ENCODE measurements around the gene CACNA1B.

CACNA1B gene

GRCh38 chr9:138115506-138115905 is 237.9 kb downstream of the CACNA1B start:
- Histone ChIP-seq H3K27me3 (ENCODE audit: control insufficient read depth, insufficient read depth, low read length) (no peaks in the 10 kb centered on the region), H3K4me3 (ENCODE audit: low read length) (no peak overlapping the region), H3K9me3 (ENCODE audit: control insufficient read depth, insufficient read depth, low read length) (no peaks in the 10 kb centered on the region; the same call in 1 of the 2 replicates), H3K27ac (ENCODE audit: low read length) (no peak overlapping the region), H3K36me3 (ENCODE audit: control insufficient read depth, insufficient read depth, low read length) (no peaks in the 10 kb centered on the region), H3K4me1 (ENCODE audit: control insufficient read depth, insufficient read depth, low read length) (no peaks in the 10 kb centered on the region)
- no peak for DNase-seq (ENCODE audit: low read depth, low spot score)
- no CpG with 5 or more reads among the region's 7 CpGs for WGBS (ENCODE audit: insufficient coverage, insufficient read length)

DNA sequence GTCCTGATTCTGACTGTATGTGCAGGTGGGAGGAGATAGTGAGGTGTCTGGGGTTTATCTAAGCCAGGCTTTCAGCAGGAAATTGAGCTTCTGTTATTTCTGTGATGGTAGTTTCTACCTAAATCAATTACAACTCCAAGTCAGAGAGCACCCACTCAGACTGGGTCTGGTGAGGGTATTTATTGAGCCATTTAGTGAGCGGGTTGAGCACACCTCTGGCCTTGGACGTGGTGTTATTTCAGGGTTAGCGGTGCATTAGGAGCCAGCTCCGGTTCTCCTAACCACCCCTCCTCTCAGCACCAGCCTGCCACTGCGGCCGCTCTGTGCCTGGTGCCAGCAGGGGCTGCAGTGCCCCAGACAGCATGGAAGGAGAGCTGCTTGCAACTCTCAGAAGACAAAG is 238.9 kb downstream of the CACNA1B start:
- no peaks in the 10 kb centered on the region for H3K4me1 ChIP-seq (ENCODE audit: control insufficient read depth, insufficient read depth, low read length)
- H3K36me3 ChIP-seq (ENCODE audit: control insufficient read depth, insufficient read depth, low read length): no peaks in the 10 kb centered on the region; the same call in 1 of the 2 replicates
- DNase-seq (ENCODE audit: low read depth, low spot score): no peak
- H3K9me3 ChIP-seq (ENCODE audit: control insufficient read depth, insufficient read depth, low read length): no peaks in the 10 kb centered on the region; the same call in 1 of the 2 replicates
- no peak overlapping the region for H3K27ac ChIP-seq (ENCODE audit: low read length)
- H3K27me3 ChIP-seq (ENCODE audit: control insufficient read depth, insufficient read depth, low read length): no peaks in the 10 kb centered on the region
- no peak overlapping the region for H3K4me3 ChIP-seq (ENCODE audit: low read length)
- WGBS (ENCODE audit: insufficient coverage, insufficient read length): no CpG with 5 or more reads among the region's 6 CpGs

DNA sequence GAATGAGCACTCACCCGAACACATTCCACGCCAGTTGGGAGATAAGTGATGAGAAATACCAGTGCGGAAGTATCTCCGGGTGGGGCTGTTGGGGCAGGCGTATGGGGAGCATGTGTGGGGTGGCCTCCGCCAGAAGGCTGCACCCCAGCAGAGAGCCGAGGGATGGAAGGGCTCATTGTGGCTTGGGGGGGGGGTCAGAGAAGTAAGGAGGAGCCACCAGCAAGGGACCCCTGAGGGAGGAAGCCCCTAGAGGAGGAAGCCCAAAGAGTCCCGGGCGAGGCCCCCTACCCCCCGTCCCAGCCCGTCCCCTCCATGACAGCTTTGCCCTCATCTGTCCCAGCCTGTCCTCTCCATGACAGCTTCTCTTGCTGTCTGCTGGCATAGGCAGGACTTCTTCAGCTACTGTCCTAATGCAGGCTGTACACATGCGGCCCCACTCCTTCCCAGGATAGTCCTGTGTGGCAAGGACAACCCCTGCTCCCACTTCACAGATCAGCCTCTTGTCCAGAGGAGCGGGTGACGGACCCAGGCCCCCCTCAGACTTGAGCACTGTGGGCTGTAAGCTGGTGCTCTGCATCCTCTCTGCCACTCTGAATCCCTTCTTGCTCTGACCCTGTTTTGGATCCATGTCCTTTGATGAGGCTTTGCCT is 239.6 kb downstream of the CACNA1B start:
- no CpG with 5 or more reads among the region's 14 CpGs for WGBS (ENCODE audit: insufficient coverage, insufficient read length)
- Histone ChIP-seq H3K27ac (ENCODE audit: low read length) (no peak overlapping the region), H3K9me3 (ENCODE audit: control insufficient read depth, insufficient read depth, low read length) (peaks cover 2% of the 10 kb centered on the region), H3K4me1 (ENCODE audit: control insufficient read depth, insufficient read depth, low read length) (no peaks in the 10 kb centered on the region), H3K36me3 (ENCODE audit: control insufficient read depth, insufficient read depth, low read length) (peaks cover 4% of the 10 kb centered on the region; the same call in 1 of the 2 replicates), H3K4me3 (ENCODE audit: low read length) (no peak overlapping the region), H3K27me3 (ENCODE audit: control insufficient read depth, insufficient read depth, low read length) (no peaks in the 10 kb centered on the region)
- no peak for DNase-seq (ENCODE audit: low read depth, low spot score)

DNA sequence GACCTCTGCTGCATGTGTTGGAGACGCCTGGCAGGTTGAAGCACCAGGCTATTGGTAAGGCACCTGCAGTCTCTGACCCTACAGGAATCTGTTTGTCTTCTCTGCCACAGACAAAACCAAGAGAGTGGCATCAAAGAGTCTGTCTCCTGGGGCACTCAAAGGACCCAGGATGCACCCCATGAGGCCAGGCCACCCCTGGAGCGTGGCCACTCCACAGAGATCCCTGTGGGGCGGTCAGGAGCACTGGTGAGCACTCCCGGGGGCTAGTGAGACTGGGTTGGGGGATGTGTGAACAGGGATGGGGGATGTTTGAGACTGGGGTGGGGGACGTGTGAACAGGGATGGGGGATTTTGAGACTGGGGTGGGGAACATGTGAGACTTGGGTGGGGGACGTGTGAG is 240.3 kb downstream of the CACNA1B start:
- H3K27me3 ChIP-seq (ENCODE audit: control insufficient read depth, insufficient read depth, low read length): no peaks in the 10 kb centered on the region
- H3K4me3 ChIP-seq (ENCODE audit: low read length): no peak overlapping the region
- H3K36me3 ChIP-seq (ENCODE audit: control insufficient read depth, insufficient read depth, low read length): peaks cover 4% of the 10 kb centered on the region; the same call in 1 of the 2 replicates
- WGBS (ENCODE audit: insufficient coverage, insufficient read length): no CpG with 5 or more reads among the region's 6 CpGs
- H3K4me1 ChIP-seq (ENCODE audit: control insufficient read depth, insufficient read depth, low read length): no peaks in the 10 kb centered on the region
- H3K9me3 ChIP-seq (ENCODE audit: control insufficient read depth, insufficient read depth, low read length): peaks cover 4% of the 10 kb centered on the region
- DNase-seq (ENCODE audit: low read depth, low spot score): no peak
- H3K27ac ChIP-seq (ENCODE audit: low read length): no peak overlapping the region

GRCh38 chr9:138118601-138119071 is 241.1 kb downstream of the CACNA1B start:
- Histone ChIP-seq H3K9me3 (ENCODE audit: control insufficient read depth, insufficient read depth, low read length) (peaks cover 6% of the 10 kb centered on the region), H3K27me3 (ENCODE audit: control insufficient read depth, insufficient read depth, low read length) (no peaks in the 10 kb centered on the region), H3K4me1 (ENCODE audit: control insufficient read depth, insufficient read depth, low read length) (no peaks in the 10 kb centered on the region), H3K27ac (ENCODE audit: low read length) (no peak overlapping the region), H3K4me3 (ENCODE audit: low read length) (no peak overlapping the region), H3K36me3 (ENCODE audit: control insufficient read depth, insufficient read depth, low read length) (peaks cover 4% of the 10 kb centered on the region; the same call in 1 of the 2 replicates)
- no peak for DNase-seq (ENCODE audit: low read depth, low spot score)
- no CpG with 5 or more reads among the region's 14 CpGs for WGBS (ENCODE audit: insufficient coverage, insufficient read length)

DNA sequence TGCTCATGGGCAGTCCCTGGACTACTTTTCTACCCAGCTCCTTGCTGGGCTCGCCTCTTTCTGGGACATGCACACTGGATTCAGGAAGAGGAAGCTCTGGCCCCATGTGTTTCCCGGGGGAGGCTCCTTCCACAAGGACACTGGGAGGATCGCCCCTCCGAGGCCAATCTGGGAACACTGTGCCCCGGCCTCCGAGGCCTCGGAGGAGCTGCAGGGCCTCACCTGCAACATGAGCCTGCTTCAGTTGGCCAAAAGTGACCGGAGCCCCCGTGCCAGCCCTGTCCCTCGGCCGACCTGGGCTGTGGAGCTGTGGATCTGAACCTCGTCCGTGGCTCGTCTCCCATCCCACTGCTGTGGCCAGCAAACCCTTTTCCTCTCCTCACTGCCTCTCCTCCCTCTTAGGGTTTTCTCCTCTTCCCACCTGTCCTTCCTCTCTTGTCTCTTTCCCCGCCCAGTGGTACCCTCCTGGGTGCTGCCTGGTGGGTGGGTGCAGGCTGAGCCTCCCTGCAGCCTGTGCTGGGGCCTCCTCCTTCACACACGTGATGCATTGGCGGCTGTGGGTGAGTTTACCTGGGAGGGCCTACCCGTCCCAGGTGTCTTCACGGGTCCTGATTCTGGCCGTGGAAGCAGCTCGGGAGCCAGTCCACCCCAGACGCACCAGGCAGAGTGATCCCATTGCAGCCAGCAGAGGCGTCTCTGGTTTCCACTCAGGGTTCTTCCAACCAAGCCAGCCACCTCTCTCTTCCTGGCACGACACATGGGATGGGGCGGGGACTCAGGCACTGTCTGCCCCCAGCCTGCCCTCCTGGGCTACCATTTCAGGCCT is 241.8 kb downstream of the CACNA1B start:
- no peaks in the 10 kb centered on the region for H3K4me1 ChIP-seq (ENCODE audit: control insufficient read depth, insufficient read depth, low read length)
- H3K27ac ChIP-seq (ENCODE audit: low read length): no peak overlapping the region
- no peak overlapping the region for H3K4me3 ChIP-seq (ENCODE audit: low read length)
- DNase-seq (ENCODE audit: low read depth, low spot score): no peak
- peaks cover 4% of the 10 kb centered on the region; the same call in 1 of the 2 replicates for H3K36me3 ChIP-seq (ENCODE audit: control insufficient read depth, insufficient read depth, low read length)
- peaks cover 7% of the 10 kb centered on the region for H3K9me3 ChIP-seq (ENCODE audit: control insufficient read depth, insufficient read depth, low read length)
- H3K27me3 ChIP-seq (ENCODE audit: control insufficient read depth, insufficient read depth, low read length): no peaks in the 10 kb centered on the region
- WGBS (ENCODE audit: insufficient coverage, insufficient read length): no CpG with 5 or more reads among the region's 25 CpGs

DNA sequence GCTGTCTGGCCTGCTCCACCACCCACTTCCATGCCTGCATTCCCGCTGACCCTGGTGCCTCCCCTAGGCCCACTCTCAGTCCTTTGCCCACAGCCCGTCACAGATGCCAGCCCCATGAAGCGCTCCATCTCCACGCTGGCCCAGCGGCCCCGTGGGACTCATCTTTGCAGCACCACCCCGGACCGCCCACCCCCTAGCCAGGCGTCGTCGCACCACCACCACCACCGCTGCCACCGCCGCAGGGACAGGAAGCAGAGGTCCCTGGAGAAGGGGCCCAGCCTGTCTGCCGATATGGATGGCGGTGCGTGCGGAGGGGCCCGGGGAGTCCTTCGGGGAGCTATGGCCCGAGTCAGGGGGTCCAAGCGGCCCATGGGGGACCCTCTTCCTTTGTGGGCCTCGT is 242.5 kb downstream of the CACNA1B start:
- H3K36me3 ChIP-seq (ENCODE audit: control insufficient read depth, insufficient read depth, low read length): peaks cover 4% of the 10 kb centered on the region; the same call in 1 of the 2 replicates
- no peak for DNase-seq (ENCODE audit: low read depth, low spot score)
- no peak overlapping the region for H3K27ac ChIP-seq (ENCODE audit: low read length)
- WGBS (ENCODE audit: insufficient coverage, insufficient read length): no CpG with 5 or more reads among the region's 23 CpGs
- H3K27me3 ChIP-seq (ENCODE audit: control insufficient read depth, insufficient read depth, low read length): no peaks in the 10 kb centered on the region
- H3K4me3 ChIP-seq (ENCODE audit: low read length): no peak overlapping the region
- no peaks in the 10 kb centered on the region for H3K4me1 ChIP-seq (ENCODE audit: control insufficient read depth, insufficient read depth, low read length)
- H3K9me3 ChIP-seq (ENCODE audit: control insufficient read depth, insufficient read depth, low read length): peaks cover 9% of the 10 kb centered on the region

DNA sequence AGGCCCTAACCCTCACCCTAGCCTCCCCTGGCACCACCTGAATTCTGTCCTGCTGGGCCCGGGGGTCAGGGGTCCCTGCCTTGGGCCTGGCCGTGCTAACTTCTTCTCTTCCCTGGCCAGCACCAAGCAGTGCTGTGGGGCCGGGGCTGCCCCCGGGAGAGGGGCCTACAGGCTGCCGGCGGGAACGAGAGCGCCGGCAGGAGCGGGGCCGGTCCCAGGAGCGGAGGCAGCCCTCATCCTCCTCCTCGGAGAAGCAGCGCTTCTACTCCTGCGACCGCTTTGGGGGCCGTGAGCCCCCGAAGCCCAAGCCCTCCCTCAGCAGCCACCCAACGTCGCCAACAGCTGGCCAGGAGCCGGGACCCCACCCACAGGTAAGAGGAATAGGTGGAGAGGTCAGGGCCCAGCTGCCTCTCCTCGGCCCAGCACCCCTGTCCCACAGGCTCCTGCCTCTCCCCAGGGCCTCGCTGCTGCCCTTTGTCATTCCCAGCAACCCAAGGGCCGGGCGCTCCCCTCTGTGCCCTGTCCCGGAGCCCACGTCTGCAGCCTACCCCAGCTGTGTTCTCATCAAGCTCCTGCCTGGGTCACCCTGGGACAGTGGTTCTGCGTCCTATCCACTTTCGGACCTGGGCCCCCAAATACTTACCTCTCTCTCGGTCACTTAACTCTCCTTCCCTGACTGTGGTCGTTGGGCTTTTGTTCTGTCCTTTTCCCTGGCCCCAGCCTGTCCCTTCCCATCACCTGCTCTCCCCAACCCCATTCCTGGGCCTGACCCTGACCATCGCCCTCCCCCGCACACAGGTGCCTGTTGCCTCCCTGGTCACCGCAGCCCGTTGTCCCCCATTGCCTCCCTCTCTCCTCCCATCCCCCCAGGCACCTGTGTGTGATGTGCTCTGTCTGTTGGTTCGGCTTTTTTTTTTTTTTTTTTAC is 243.2 kb downstream of the CACNA1B start:
- Histone ChIP-seq H3K4me3 (ENCODE audit: low read length) (no peak overlapping the region), H3K4me1 (ENCODE audit: control insufficient read depth, insufficient read depth, low read length) (no peaks in the 10 kb centered on the region), H3K27ac (ENCODE audit: low read length) (no peak overlapping the region), H3K36me3 (ENCODE audit: control insufficient read depth, insufficient read depth, low read length) (peaks cover 4% of the 10 kb centered on the region; the same call in 1 of the 2 replicates), H3K9me3 (ENCODE audit: control insufficient read depth, insufficient read depth, low read length) (peaks cover 9% of the 10 kb centered on the region), H3K27me3 (ENCODE audit: control insufficient read depth, insufficient read depth, low read length) (no peaks in the 10 kb centered on the region)
- WGBS (ENCODE audit: insufficient coverage, insufficient read length): no CpG with 5 or more reads among the region's 36 CpGs
- no peak for DNase-seq (ENCODE audit: low read depth, low spot score)

GRCh38 chr9:138121438-138122050 is 244.0 kb downstream of the CACNA1B start:
- peaks cover 4% of the 10 kb centered on the region; the same call in 1 of the 2 replicates for H3K36me3 ChIP-seq (ENCODE audit: control insufficient read depth, insufficient read depth, low read length)
- H3K27me3 ChIP-seq (ENCODE audit: control insufficient read depth, insufficient read depth, low read length): no peaks in the 10 kb centered on the region
- no peak overlapping the region for H3K4me3 ChIP-seq (ENCODE audit: low read length)
- H3K4me1 ChIP-seq (ENCODE audit: control insufficient read depth, insufficient read depth, low read length): no peaks in the 10 kb centered on the region
- H3K27ac ChIP-seq (ENCODE audit: low read length): no peak overlapping the region
- H3K9me3 ChIP-seq (ENCODE audit: control insufficient read depth, insufficient read depth, low read length): peaks cover 10% of the 10 kb centered on the region
- WGBS (ENCODE audit: insufficient coverage, insufficient read length): no CpG with 5 or more reads among the region's 32 CpGs
- DNase-seq (ENCODE audit: low read depth, low spot score): no peak

All from iPS DF 6.9 (cell line).